ENCODE measurements around the gene PRELP.

PRELP gene

DNA sequence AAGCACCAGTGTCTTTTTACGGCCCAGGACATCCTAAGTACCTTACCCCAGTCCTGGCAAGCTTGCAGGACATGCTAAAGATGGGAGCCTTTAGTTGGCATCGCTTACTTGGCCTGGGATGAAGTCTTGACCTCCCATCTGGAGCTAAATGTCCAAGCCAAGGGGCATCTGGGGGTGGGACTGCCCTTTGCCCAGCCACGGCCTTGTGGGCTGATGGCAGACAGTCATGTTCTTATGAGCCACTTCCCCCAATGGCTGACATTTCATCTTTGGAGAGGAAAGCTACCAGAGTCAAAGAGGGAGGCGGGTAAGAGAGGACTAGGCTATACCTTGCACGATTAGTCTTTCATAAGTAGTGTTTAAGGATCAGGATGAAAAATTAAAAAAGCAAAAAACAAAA, 50.5 kb downstream of the PRELP start:
- DNase-seq (ENCODE audit: low read depth): no peak

DNA sequence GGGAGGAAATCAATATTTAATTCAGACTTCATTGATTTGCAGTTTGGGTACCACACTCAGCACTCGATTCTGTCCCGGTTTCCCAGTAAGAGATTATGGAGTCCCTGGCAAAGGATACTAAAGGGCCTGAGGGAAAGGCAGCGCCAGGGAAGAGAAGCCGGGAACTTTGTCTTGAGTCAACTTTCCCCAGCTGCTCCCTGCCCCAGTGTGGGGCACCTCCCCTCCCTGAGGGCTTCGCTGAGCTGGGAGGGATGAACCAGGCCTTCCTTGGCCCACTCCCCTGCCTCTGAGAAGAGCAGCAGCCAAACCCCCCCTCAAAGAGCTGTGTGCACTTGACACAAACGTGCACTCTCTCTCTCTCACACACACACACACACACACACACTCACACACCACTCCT, 51.0 kb downstream of the PRELP start:
- DNase-seq (ENCODE audit: low read depth): no peak

DNA sequence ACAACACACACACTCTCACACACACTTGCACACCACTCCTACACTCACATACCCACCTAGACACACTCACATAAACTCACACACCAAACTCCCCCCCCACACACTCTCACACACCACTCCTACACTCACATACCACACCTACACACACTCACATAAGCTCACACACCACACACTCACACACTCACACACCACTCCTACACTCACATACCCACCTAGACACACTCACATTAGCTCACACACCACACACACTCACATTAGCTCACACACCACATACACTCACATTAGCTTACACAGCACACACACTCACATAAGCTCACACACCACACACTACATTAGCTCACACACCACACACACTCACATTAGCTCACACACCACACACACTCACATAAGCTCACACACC, 51.4 kb downstream of the PRELP start:
- no peak for DNase-seq (ENCODE audit: low read depth)

DNA sequence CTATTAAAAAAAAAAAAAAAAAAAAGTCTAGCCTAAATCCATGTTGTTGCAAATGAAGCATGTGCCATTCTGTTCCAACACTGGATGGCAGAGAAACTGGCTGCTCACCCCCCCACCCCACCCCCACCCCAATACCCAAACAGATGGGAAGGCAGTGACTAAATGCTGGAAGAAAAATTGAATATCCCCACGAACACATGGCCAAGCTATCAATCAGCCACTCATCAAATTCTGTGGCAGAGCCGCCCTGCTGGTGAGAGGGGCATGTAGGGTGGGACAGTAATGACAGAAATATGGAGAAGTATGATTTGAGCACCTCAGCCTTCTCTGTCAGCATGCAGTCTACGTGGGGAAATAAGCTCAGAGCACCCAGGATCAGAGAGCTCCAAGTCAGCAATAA, 52.5 kb downstream of the PRELP start:
- DNase-seq (ENCODE audit: low read depth): no peak

DNA sequence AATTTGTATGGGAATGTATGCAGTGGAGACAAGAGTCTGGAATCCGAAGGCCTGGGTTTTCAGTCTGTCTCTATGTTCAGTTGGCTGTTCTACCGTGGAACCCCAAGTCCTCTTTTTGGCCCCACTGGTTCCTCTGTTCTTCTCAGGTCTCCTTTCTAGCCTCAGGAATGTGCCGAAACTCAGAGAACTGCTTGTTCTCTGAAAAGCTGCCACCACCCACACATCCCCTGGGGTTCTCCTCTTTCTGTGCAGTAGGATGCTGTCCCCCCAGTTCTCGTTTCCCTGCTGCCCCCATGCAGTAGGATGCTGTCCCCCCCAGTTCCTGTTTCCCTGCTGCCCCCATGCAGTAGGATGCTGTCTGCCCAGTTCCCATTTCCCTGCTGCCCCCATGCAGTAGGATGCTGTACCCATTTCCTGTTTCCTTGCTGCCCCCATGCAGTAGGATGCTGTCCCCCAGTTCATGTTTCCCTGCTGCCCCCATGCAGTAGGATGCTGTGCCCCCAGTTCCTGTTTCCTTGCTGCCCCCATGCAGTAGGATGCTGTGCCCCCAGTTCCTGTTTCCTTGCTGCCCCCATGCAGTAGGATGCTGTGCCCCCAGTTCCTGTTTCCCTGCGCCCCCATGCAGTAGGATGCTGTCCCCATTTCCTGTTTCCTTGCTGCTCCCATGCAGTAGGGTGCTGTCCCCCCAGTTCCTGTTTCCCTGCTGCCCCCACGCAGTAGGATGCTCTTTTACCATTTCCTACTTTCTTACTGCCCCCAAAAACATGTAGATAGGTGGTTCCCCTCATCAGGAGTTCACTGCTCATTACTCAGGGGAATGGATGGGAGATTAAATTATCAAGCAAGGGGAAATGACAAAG, 53.6 kb downstream of the PRELP start:
- no peak for DNase-seq (ENCODE audit: low read depth)

DNA sequence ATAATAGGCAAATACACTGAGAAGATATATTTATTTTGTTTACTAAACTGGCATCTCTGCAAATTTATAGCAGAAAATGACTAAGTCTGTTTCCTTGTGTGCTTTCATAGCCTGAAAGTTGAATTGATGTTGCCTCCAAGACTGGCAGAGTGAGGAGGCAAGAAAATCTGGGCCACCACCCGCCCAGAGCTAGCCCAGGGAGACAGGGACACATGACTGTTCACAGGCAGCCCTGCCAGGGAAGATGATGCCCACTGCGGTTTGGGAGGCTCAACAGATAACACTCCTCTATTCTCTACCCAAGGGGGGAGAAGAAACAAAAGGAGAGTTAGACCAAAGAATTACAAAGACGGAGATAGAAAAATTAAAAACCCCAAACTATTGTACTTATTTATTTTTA, 55.5 kb downstream of the PRELP start:
- DNase-seq (ENCODE audit: low read depth): no peak

DNA sequence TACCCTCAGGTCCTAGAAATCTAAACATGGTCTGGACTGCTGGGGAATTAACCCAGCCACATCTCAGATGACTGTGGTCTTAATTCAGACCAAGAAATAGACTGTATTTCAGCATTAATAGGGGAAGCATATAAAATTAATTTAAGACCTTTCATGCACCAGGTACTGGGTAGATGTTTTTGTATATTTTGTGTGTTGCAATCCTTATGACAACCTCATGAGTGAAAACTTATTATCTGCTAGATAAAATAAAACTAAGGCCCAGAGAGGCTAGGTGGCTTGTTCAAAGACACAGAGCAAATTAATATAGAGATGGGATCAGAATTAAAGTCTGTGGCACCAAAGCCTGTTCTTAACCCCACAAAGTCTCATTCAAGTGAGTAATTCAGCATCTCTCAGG, 58.4 kb downstream of the PRELP start:
- no peak for DNase-seq (ENCODE audit: low read depth)

DNA sequence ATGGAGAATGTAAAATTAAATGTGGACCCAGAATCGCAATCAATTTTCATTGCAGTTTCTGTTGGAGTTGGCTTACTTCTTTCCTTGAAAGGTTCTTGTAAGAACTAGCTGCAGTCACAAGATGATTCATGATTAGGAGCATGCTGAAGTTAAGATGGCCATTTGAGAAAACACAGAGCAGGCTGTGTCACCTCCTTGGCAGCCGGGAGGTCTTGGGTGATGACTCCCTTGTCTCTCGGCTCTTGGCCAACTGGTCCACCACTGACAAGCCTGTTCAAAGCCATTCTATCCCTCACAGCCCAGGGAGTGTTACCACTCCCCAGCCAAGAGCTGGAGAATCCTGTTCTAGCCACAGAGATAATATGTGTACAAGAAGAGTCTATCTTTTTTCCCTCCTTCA, 58.9 kb downstream of the PRELP start:
- DNase-seq (ENCODE audit: low read depth): no peak

DNA sequence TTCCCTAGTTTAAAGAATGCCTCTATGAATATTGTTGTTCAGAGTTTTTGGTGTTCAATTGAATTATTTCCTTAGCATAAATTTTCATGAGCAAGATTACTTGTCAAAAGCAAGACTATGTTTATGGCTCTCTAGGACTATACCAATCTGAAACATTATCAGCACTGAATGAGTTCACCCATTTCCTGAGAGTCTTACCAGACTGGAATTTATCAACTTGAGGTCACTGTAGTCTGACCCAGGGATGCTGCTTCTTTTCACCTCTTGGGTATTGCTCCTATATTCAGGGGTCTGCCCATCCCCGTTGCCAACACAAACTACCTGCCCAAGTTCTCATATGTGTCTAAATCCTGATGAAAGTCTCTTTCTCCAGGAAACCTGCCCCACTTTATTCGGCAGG, 61.0 kb downstream of the PRELP start:
- no peak for DNase-seq (ENCODE audit: low read depth)

DNA sequence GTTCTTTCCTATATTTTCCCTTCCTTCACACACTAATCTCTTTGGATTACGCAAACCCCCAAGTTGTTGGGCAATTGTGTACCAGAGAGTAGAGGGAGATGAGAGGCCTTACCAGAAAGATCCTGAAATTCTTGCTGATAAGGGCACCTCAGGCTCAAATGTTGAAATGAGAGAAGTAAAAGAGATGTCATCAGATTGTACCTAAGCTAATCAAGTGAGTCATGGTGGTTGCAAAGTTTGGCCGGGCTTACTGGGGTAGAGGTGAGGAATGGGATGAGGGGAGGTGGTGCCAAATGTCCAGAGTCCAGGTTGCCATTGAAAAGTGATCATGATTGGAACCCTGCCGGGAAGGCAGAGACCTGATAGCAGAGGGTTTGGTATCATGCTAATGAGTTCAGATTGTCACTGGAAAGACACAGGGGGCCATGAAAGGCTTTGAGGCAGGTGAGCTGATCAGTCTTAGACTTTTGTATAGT, 61.4 kb downstream of the PRELP start:
- no peak for DNase-seq (ENCODE audit: low read depth)

DNA sequence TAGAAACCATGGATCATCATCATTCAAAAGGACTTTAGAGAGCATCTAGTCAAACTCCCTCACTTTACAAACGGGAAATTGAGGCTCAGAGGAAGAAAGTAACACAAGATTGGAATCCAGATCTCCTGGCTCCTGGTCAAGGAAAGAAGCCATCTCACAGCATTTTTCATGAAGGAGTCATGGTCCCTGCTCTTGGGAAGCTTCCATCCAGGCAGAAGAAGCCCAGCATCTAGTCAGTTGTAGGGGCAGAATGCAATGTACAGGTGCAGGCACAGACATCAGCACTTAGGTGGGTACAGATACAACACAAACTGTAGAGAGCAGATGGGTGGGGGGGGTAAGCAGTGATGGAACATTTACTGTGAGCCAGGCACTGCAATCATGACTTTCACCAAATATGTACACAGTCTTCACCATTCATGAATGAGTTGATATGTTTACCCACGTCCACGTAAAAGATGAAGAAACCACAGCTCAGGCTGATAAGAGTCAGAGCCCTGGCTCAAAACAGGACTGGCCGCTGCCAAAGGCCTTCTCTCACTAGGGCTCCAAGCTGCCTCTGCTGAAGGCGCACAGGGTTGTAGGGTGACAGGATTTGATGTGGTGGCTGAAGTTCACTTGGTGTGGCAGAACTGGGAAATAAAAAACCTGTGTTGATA, 62.3 kb downstream of the PRELP start:
- no peak for DNase-seq (ENCODE audit: low read depth)

DNA sequence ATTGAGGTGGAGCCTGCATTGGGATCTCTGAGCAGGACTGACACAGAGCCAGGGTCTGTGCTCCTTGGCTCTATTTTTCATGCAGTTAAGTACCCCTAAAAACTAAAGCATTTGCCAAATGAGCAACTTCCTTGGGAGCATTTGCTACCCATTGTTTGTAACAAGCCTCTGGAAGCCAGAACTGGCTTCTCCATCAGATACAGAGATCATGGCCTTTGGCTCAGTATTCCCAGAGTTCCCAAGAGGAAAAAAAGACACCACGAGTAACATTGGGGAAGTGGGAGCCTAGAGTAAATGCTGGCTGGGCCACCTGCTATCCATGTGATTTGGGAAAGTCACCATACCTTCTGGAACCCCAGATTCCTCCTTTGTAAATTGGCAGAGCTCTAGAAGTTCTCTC, 63.1 kb downstream of the PRELP start:
- no peak for DNase-seq (ENCODE audit: low read depth)

DNA sequence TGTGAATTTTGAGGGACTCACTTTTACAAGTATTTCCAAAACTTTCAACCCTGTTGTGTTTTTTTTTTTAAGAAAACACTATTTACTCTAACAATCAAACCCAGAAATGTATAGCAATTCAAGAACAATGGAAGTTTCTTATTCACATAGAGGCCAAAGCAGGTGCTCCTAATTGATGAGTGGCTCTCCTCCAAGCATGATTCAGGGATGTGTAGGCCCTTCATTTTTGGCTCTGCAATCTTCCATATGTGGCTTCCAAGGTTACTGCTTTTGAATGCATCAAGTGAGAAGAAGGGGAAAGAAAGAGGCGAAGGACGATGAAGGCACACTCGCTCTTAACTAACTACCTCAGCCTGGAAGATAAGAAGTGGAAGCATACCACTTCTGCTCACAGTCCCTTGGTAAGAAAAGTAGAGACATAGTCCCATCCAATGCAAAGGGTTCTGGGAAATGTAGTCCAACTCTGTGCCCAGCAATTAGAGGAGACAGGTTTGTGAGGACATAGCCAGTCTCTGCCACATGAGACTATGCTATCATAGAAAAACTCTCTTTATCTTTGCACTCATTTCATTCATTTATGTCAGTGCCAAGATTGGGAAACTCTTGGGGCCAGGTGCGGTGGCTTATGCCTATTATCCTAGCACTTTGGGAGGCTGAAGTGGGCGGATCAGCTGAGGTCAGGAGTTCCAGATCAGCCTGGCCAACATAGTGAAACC, 64.4 kb downstream of the PRELP start:
- no peak for DNase-seq (ENCODE audit: low read depth)
